ENCODE data around the gene NDUFAF2.

GRCh38 chr5:60980511-60980910, 35.5 kb downstream of the NDUFAF2 start:
- TF ChIP-seq CTCF (IDR thresholded peaks at IDR 0.05; ENCODE audit: low read depth, low read length) (no peak), EZH2phosphoT487 (IDR thresholded peaks at IDR 0.05; ENCODE audit: low read depth) (no peak)
